HL-60 (cell line): Measurements from ENCODE around the gene LYPD4.

Experiments used
- TF ChIP-seq, protein P1 (sequence below): IDR thresholded peaks from one replicate; pipeline ENCODE4 v1.5.1; 2011; ENCODE audit warnings: low read length, control low read depth, inconsistent platforms; ENCODE audit not compliant: insufficient read depth
- TF ChIP-seq, protein P2 (sequence below): IDR thresholded peaks from 2 replicates; pipeline ENCODE4 v1.6.1; 2012; ENCODE audit warnings: low read depth; ENCODE audit not compliant: insufficient replicate concordance

DNA sequence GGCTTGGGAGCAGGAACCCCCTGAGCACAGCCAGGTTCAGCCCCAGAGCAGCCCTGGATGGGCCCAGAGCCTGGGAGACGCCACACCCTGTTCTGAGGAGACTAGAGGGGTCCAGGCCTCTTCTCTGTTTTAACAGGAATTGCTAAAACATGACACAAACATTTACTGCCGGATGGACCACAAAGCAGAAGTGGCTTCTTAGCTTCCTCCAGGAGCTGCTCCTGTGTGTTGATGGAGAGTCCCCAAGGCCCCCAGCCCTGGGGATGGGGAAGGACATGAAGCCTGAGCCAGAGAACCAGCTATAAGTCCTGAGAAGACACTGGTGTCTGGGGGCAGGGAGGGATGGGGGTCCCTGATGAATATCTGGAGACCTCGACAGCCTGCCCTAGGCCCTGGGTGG, 33.4 kb downstream of the LYPD4 start:
- TF ChIP-seq, protein P1, sequence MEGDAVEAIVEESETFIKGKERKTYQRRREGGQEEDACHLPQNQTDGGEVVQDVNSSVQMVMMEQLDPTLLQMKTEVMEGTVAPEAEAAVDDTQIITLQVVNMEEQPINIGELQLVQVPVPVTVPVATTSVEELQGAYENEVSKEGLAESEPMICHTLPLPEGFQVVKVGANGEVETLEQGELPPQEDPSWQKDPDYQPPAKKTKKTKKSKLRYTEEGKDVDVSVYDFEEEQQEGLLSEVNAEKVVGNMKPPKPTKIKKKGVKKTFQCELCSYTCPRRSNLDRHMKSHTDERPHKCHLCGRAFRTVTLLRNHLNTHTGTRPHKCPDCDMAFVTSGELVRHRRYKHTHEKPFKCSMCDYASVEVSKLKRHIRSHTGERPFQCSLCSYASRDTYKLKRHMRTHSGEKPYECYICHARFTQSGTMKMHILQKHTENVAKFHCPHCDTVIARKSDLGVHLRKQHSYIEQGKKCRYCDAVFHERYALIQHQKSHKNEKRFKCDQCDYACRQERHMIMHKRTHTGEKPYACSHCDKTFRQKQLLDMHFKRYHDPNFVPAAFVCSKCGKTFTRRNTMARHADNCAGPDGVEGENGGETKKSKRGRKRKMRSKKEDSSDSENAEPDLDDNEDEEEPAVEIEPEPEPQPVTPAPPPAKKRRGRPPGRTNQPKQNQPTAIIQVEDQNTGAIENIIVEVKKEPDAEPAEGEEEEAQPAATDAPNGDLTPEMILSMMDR = no peak
- TF ChIP-seq, protein P2, sequence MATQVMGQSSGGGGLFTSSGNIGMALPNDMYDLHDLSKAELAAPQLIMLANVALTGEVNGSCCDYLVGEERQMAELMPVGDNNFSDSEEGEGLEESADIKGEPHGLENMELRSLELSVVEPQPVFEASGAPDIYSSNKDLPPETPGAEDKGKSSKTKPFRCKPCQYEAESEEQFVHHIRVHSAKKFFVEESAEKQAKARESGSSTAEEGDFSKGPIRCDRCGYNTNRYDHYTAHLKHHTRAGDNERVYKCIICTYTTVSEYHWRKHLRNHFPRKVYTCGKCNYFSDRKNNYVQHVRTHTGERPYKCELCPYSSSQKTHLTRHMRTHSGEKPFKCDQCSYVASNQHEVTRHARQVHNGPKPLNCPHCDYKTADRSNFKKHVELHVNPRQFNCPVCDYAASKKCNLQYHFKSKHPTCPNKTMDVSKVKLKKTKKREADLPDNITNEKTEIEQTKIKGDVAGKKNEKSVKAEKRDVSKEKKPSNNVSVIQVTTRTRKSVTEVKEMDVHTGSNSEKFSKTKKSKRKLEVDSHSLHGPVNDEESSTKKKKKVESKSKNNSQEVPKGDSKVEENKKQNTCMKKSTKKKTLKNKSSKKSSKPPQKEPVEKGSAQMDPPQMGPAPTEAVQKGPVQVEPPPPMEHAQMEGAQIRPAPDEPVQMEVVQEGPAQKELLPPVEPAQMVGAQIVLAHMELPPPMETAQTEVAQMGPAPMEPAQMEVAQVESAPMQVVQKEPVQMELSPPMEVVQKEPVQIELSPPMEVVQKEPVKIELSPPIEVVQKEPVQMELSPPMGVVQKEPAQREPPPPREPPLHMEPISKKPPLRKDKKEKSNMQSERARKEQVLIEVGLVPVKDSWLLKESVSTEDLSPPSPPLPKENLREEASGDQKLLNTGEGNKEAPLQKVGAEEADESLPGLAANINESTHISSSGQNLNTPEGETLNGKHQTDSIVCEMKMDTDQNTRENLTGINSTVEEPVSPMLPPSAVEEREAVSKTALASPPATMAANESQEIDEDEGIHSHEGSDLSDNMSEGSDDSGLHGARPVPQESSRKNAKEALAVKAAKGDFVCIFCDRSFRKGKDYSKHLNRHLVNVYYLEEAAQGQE = no peak
